NCI-H146 treated with DMSO at 0.1 percent for 48 hours (cell line): Measurements from ENCODE around the gene FSIP2.
"Not testable (repeated sequence)": the region's sequence is repeated elsewhere in the genome, so short reads cannot be mapped to it uniquely, and the experiment has no call there.

Experiments
- DNase-seq: peaks from one replicate; lab custom pipeline; 2025; ENCODE audit not compliant: unreplicated experiment; lab: John Stamatoyannopoulos, UW

The FSIP2 gene

GRCh38 chr2:185796758-185797157 lies 58.2 kb downstream of the FSIP2 start:
- no peak for DNase-seq

- DNase-seq, result no peak
These were observed 64.3 kb downstream of the FSIP2 start for GRCh38 chr2:185802926-185803325.

- no peak for DNase-seq
These were observed 68.2 kb downstream of the FSIP2 start for GRCh38 chr2:185806783-185807182.

- no peak for DNase-seq
These were observed 68.7 kb downstream of the FSIP2 start for GRCh38 chr2:185807351-185807750.

- DNase-seq, result no peak
These were observed 73.0 kb downstream of the FSIP2 start for GRCh38 chr2:185811580-185811979.

GRCh38 chr2:185813707-185814106 lies 75.1 kb downstream of the FSIP2 start:
- no peak for DNase-seq

GRCh38 chr2:185817991-185818390 lies 79.4 kb downstream of the FSIP2 start:
- no peak for DNase-seq

GRCh38 chr2:185821467-185821866 lies 82.9 kb downstream of the FSIP2 start:
- DNase-seq, result no peak

- DNase-seq, result no peak
These were observed 85.2 kb downstream of the FSIP2 start for GRCh38 chr2:185823773-185824172.

GRCh38 chr2:185825557-185825956 lies 87.0 kb downstream of the FSIP2 start:
- DNase-seq, result no peak

GRCh38 chr2:185828326-185828725 lies 89.7 kb downstream of the FSIP2 start:
- no peak for DNase-seq

- DNase-seq, result no peak
These were observed 95.3 kb downstream of the FSIP2 start for GRCh38 chr2:185833864-185834263.

GRCh38 chr2:185835974-185836373 lies 97.4 kb downstream of the FSIP2 start:
- DNase-seq, result no peak

- DNase-seq, result no peak
These were observed 116.3 kb downstream of the FSIP2 start for GRCh38 chr2:185854885-185855284.

GRCh38 chr2:185857691-185858090 lies 119.1 kb downstream of the FSIP2 start:
- DNase-seq, result no peak

GRCh38 chr2:185859506-185859905 lies 120.9 kb downstream of the FSIP2 start:
- no peak for DNase-seq

GRCh38 chr2:185860321-185860720 lies 121.7 kb downstream of the FSIP2 start:
- no peak for DNase-seq

GRCh38 chr2:185862657-185863398 lies 124.2 kb downstream of the FSIP2 start:
- DNase-seq, result no peak

- not testable (repeated sequence) for DNase-seq
These were observed 126.1 kb downstream of the FSIP2 start for GRCh38 chr2:185864468-185865260.

GRCh38 chr2:185875136-185875931 lies 136.7 kb downstream of the FSIP2 start:
- DNase-seq, result no peak

- DNase-seq, result no peak
These were observed 137.6 kb downstream of the FSIP2 start for GRCh38 chr2:185876234-185876633.

- no peak for DNase-seq
These were observed 141.8 kb downstream of the FSIP2 start for GRCh38 chr2:185880396-185880795.
